SU-DHL-6 (cell line): ENCODE results near the gene GH2.
"Not testable (repeated sequence)": the region's sequence is repeated elsewhere in the genome, so short reads cannot be mapped to it uniquely, and the experiment has no call there.

Source experiments
- H2AFZ ChIP-seq: fragments of 200-600 bp; sonication (generic); 2 replicates; pipeline ENCODE4 v1.6.1; 2014; ENCODE audit warnings: low read depth, mild to moderate bottlenecking, moderate library complexity, mixed read lengths, antibody characterized with exemption, low read length; ENCODE audit not compliant: severe bottlenecking
- H3F3A ChIP-seq: fragments of 200-600 bp; shearing (Covaris generic); 2 replicates; pipeline ENCODE4 v1.6.0; 2016; ENCODE audit warnings: antibody characterized with exemption, mild to moderate bottlenecking; ENCODE audit not compliant: insufficient read depth
- H3K27ac ChIP-seq: fragments of 200-600 bp; sonication (generic); 2 replicates; pipeline ENCODE4 v1.5.1; 2016; ENCODE audit warnings: low read depth, mild to moderate bottlenecking, low read length, moderate library complexity, mixed read lengths
- H3K27me3 ChIP-seq: fragments of 200-600 bp; sonication (generic), shearing (Covaris generic); 2 replicates; pipeline ENCODE4 v1.6.0; 2014; ENCODE audit warnings: mild to moderate bottlenecking, low read length
- H3K36me3 ChIP-seq: fragments of 200-600 bp; sonication (generic); 2 replicates; pipeline ENCODE4 v1.6.1; 2014; ENCODE audit warnings: mild to moderate bottlenecking, low read length, mixed read lengths
- H3K4me2 ChIP-seq: fragments of 300-600, 200-600 bp; shearing (Covaris generic), sonication (generic); 2 replicates; pipeline ENCODE4 v1.6.0; 2014; ENCODE audit warnings: low read length, low read depth, mild to moderate bottlenecking; ENCODE audit not compliant: poor library complexity, severe bottlenecking
- H3K4me3 ChIP-seq: fragments of 200-600 bp; sonication (generic); 2 replicates; pipeline ENCODE4 v1.5.1; 2014; ENCODE audit warnings: antibody characterized with exemption, low read length, mild to moderate bottlenecking, mixed read lengths; ENCODE audit not compliant: insufficient read depth, poor library complexity, severe bottlenecking
- H3K79me2 ChIP-seq: fragments of 200-600 bp; sonication (generic); 2 replicates; pipeline ENCODE4 v1.6.1; 2014; ENCODE audit warnings: mild to moderate bottlenecking, low read length, moderate library complexity; ENCODE audit not compliant: insufficient read depth
- H3K9ac ChIP-seq: fragments of 200-600 bp; sonication (generic); 2 replicates; pipeline ENCODE4 v1.7.0; 2014; ENCODE audit warnings: mild to moderate bottlenecking, low read length
- H3K9me2 ChIP-seq: fragments of 200-600 bp; sonication (generic); replicated peaks from 2 replicates; pipeline ENCODE4 v1.6.1; 2014; ENCODE audit warnings: low read length; ENCODE audit not compliant: insufficient read depth
- H3K9me3 ChIP-seq: fragments of 200-600 bp; sonication (generic); 2 replicates; pipeline ENCODE4 v1.6.1; 2014; ENCODE audit warnings: low read length, mixed read lengths; ENCODE audit not compliant: insufficient read depth
- H4K20me1 ChIP-seq: fragments of 200-600 bp; sonication (generic); 2 replicates; pipeline ENCODE4 v1.6.1; 2014; ENCODE audit warnings: low read depth, mild to moderate bottlenecking, antibody characterized with exemption, low read length, moderate library complexity, mixed read lengths
- EZH2phosphoT487 ChIP-seq: fragments of 200-600 bp; sonication (generic), shearing (Covaris generic); conservative IDR thresholded peaks from 2 replicates; pipeline ENCODE4 v1.6.1; 2018; ENCODE audit warnings: mild to moderate bottlenecking, antibody characterized with exemption, low read length, moderate library complexity, mixed read lengths
- TF ChIP-seq, protein P1 (sequence below): fragments of 200-600 bp; sonication (generic); IDR thresholded peaks from one replicate; pipeline ENCODE4 v1.5.1; 2017; ENCODE audit warnings: antibody characterized with exemption, mild to moderate bottlenecking, low read length, moderate library complexity; ENCODE audit not compliant: insufficient read depth, poor library complexity, severe bottlenecking

GH2 gene

DNA sequence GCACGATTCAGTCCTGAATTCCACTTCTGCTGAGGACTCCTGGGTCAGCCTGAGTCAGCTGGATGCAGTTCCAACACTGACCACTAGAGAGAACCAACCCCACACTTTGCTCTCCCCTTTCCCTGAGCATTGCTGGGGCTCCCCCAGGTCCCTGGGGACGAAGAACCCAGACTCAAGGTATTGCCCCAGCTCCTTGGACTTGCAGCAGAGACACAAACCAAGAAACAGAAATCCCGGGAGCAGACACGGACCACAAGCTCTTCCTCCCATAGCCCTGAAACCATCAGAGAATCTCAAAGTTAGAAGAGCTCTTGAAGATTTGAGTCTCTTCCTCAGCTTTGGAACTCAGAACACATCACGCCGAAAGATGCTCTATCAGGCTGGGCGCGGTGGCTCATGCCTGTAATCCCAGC lies 37.6 kb upstream of the GH2 start:
- TF ChIP-seq, protein P1, sequence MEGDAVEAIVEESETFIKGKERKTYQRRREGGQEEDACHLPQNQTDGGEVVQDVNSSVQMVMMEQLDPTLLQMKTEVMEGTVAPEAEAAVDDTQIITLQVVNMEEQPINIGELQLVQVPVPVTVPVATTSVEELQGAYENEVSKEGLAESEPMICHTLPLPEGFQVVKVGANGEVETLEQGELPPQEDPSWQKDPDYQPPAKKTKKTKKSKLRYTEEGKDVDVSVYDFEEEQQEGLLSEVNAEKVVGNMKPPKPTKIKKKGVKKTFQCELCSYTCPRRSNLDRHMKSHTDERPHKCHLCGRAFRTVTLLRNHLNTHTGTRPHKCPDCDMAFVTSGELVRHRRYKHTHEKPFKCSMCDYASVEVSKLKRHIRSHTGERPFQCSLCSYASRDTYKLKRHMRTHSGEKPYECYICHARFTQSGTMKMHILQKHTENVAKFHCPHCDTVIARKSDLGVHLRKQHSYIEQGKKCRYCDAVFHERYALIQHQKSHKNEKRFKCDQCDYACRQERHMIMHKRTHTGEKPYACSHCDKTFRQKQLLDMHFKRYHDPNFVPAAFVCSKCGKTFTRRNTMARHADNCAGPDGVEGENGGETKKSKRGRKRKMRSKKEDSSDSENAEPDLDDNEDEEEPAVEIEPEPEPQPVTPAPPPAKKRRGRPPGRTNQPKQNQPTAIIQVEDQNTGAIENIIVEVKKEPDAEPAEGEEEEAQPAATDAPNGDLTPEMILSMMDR: peak; percentile 72
- TF ChIP-seq EZH2phosphoT487: no peak
- Histone ChIP-seq H3F3A (peaks cover 22% of the 10 kb centered on the region), H4K20me1 (no peaks in the 10 kb centered on the region), H3K27ac (peak overlapping the region; percentile 91), H3K9me2 (no peaks in the 10 kb centered on the region), H3K4me2 (peak overlapping the region; percentile 65), H3K36me3 (no peaks in the 10 kb centered on the region), H3K9ac (peak overlapping the region; percentile 52), H3K4me3 (peak overlapping the region; percentile 50), H3K79me2 (no peaks in the 10 kb centered on the region), H2AFZ (peak overlapping the region; percentile 63), H3K27me3 (no peaks in the 10 kb centered on the region), H3K9me3 (no peaks in the 10 kb centered on the region)

- H3K4me2 ChIP-seq: peak within 1 kb of the TSS; percentile 65
- H2AFZ ChIP-seq: peak within 1 kb of the TSS; percentile 63
- H3K27ac ChIP-seq: peak within 1 kb of the TSS; percentile 91
- H3K79me2 ChIP-seq, H3K9me3 ChIP-seq, H4K20me1 ChIP-seq, H3K27me3 ChIP-seq, H3K9me2 ChIP-seq, H3K36me3 ChIP-seq: not testable (repeated sequence)
- peaks cover 20% of the 10 kb centered on the region for H3F3A ChIP-seq
- H3K4me3 ChIP-seq: peak within 1 kb of the TSS; percentile 50
- peak within 1 kb of the TSS; percentile 52 for H3K9ac ChIP-seq
These were observed 37.1 kb upstream of the GH2 start, which contains the start of gene GH1 for GRCh38 chr17:63918789-63919305. Gene GH1, minus strand, starts transcription at chr17:63918839. Its CDS starts 63 bp downstream, at chr17:63918776.

DNA sequence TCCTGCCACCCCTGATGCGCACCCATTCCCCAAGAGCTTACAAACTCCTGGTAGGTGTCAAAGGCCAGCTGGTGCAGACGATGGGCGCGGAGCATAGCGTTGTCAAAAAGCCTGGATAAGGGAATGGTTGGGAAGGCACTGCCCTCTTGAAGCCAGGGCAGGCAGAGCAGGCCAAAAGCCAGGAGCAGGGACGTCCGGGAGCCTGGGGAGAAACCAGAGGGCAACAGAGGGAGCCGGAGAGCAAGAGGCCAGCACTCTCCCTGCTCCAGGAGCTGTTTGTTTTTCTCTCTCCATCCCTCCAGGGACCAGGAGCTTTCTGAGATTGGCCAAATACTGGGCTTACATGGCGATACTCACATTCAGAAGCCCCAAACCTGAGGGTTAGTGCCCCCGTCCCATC lies 36.6 kb upstream of the GH2 start:
- H3K79me2 ChIP-seq: no peaks in the 10 kb centered on the region
- H3F3A ChIP-seq: peaks cover 20% of the 10 kb centered on the region
- H3K27me3 ChIP-seq: no peaks in the 10 kb centered on the region
- H4K20me1 ChIP-seq: no peaks in the 10 kb centered on the region
- H3K4me2 ChIP-seq: no peak overlapping the region
- H3K9me2 ChIP-seq: no peaks in the 10 kb centered on the region
- no peak overlapping the region for H3K27ac ChIP-seq
- H3K36me3 ChIP-seq: no peaks in the 10 kb centered on the region
- no peak overlapping the region for H3K9ac ChIP-seq
- H2AFZ ChIP-seq: no peak overlapping the region
- TF ChIP-seq EZH2phosphoT487: no peak
- TF ChIP-seq, protein P1: no peak
- no peaks in the 10 kb centered on the region for H3K9me3 ChIP-seq
- H3K4me3 ChIP-seq: no peak overlapping the region

DNA sequence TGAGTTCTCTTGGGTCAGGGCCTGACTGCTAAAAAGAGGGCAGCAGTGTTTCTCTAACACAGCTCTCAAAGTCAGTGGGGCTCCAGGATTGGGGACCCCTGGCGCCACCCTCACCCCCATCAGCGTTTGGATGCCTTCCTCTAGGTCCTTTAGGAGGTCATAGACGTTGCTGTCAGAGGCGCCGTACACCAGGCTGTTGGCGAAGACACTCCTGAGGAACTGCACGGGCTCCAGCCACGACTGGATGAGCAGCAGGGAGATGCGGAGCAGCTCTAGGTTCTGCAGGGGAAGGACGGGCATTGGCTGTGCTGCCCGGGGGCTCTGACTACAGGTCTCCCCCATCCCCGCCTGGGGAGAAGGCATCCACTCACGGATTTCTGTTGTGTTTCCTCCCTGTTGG lies 35.9 kb upstream of the GH2 start:
- Histone ChIP-seq H3K4me3 (no peak overlapping the region), H3F3A (peaks cover 16% of the 10 kb centered on the region)

DNA sequence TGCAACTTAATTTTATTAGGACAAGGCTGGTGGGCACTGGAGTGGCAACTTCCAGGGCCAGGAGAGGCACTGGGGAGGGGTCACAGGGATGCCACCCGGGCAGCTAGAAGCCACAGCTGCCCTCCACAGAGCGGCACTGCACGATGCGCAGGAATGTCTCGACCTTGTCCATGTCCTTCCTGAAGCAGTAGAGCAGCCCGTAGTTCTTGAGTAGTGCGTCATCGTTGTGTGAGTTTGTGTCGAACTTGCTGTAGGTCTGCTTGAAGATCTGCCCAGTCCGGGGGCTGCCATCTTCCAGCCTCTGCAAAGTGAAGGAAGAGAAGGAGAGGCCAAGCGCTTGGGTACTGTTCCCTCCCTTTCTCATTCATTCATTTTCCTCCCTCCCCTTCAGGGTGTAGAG lies 35.5 kb upstream of the GH2 start:
- not testable (repeated sequence) for H3K4me2 ChIP-seq, H4K20me1 ChIP-seq, H3K36me3 ChIP-seq, H3K9me3 ChIP-seq, H3K79me2 ChIP-seq, H3K9ac ChIP-seq, H3K9me2 ChIP-seq, H2AFZ ChIP-seq, H3K27me3 ChIP-seq, H3K4me3 ChIP-seq, H3K27ac ChIP-seq
- H3F3A ChIP-seq: peaks cover 16% of the 10 kb centered on the region

More for the DNA sequence above, 35.9 kb upstream of the GH2 start:
- Histone ChIP-seq H4K20me1 (no peaks in the 10 kb centered on the region), H3K4me2 (no peak overlapping the region), H3K36me3 (no peaks in the 10 kb centered on the region), H3K9me3 (no peaks in the 10 kb centered on the region), H2AFZ (no peak overlapping the region), H3K27me3 (no peaks in the 10 kb centered on the region), H3K27ac (no peak overlapping the region), H3K79me2 (no peaks in the 10 kb centered on the region), H3K9ac (no peak overlapping the region), H3K9me2 (no peaks in the 10 kb centered on the region)
- TF ChIP-seq EZH2phosphoT487: no peak
- TF ChIP-seq, protein P1: no peak
